Bronchial epithelial cell (primary cell): Measurements from ENCODE around the gene PLCH2. TPM values are rescaled to one million over a fixed set of nuclear protein-coding genes. Genes with fewer than 3 reads are reported as not detected.
A peak's percentile ranks its signal among the peaks of the same experiment; 100 is the strongest.

Experiments used
- DNase-seq: peaks from one replicate; pipeline ENCODE4 v3.0.0-alpha.2; 2010; ENCODE audit warnings: low read depth
- FAIRE-seq: peaks from 2 replicates; lab custom pipeline; 2011; peaks lifted over from hg19 to GRCh38; lab: Jason Lieb, UNC
- H3K27me3 ChIP-seq: 2 replicates; pipeline ENCODE4 v1.5.1; 2011; ENCODE audit warnings: low read length; ENCODE audit not compliant: control insufficient read depth, insufficient read depth
- H3K36me3 ChIP-seq: 2 replicates; pipeline ENCODE4 v1.5.1; 2011; ENCODE audit warnings: low read length; ENCODE audit not compliant: control insufficient read depth, insufficient read depth
- H3K4me3 ChIP-seq: 2 replicates; pipeline ENCODE4 v1.5.1; 2011; ENCODE audit warnings: mild to moderate bottlenecking, low read depth, low read length, control low read depth
- CTCF ChIP-seq: IDR thresholded peaks from 2 replicates; pipeline ENCODE4 v1.5.1; 2011; ENCODE audit warnings: mild to moderate bottlenecking, moderate library complexity, low read length, control low read depth, inconsistent platforms; ENCODE audit not compliant: insufficient read depth, severe bottlenecking
- total RNA-seq: library from RNA; depleted of rRNA; stranded (reverse); fragments of >200 nt; gene quantifications from 2 replicates; pipeline ENCODE4 v1.2.1, GENCODE V29; 2014

The PLCH2 gene
- total RNA-seq, 1 donor from 2014 or later = 64.2 TPM

GRCh38 chr1:2443277-2444137, 32.6 kb upstream of the PLCH2 start:
- TF ChIP-seq CTCF = peak; percentile 3
- FAIRE-seq (no peak), DNase-seq (no peak)
- peaks cover 19% of the 10 kb centered on the region for H3K36me3 ChIP-seq
- H3K27me3 ChIP-seq = no peaks in the 10 kb centered on the region
- H3K4me3 ChIP-seq = no peak overlapping the region

- no peak for DNase-seq
- no peak for FAIRE-seq
- no peak for TF ChIP-seq CTCF
- Histone ChIP-seq H3K4me3 (no peak overlapping the region), H3K36me3 (peaks cover 13% of the 10 kb centered on the region), H3K27me3 (no peaks in the 10 kb centered on the region)
Measured at GRCh38 chr1:2444138-2444591, 31.9 kb upstream of the PLCH2 start.

- no peak for FAIRE-seq
- Histone ChIP-seq H3K27me3 (no peaks in the 10 kb centered on the region), H3K4me3 (no peak overlapping the region), H3K36me3 (peaks cover 12% of the 10 kb centered on the region)
- DNase-seq = no peak
- no peak for TF ChIP-seq CTCF
Measured at GRCh38 chr1:2445162-2445822, 30.8 kb upstream of the PLCH2 start.

- Histone ChIP-seq H3K27me3 (no peaks in the 10 kb centered on the region), H3K36me3 (peaks cover 12% of the 10 kb centered on the region), H3K4me3 (no peak overlapping the region)
- TF ChIP-seq CTCF = no peak
- DNase-seq (no peak), FAIRE-seq (no peak)
Measured at GRCh38 chr1:2445823-2446215, 30.3 kb upstream of the PLCH2 start.

- FAIRE-seq (no peak), DNase-seq (no peak)
Measured at GRCh38 chr1:2446394-2446793, 29.7 kb upstream of the PLCH2 start.

More at GRCh38 chr1:2446394-2446793, 29.7 kb upstream of the PLCH2 start:
- Histone ChIP-seq H3K27me3 (no peaks in the 10 kb centered on the region), H3K4me3 (no peak overlapping the region), H3K36me3 (peaks cover 10% of the 10 kb centered on the region)
- no peak for TF ChIP-seq CTCF
